ENCODE results near the gene CCDC138.

DNA sequence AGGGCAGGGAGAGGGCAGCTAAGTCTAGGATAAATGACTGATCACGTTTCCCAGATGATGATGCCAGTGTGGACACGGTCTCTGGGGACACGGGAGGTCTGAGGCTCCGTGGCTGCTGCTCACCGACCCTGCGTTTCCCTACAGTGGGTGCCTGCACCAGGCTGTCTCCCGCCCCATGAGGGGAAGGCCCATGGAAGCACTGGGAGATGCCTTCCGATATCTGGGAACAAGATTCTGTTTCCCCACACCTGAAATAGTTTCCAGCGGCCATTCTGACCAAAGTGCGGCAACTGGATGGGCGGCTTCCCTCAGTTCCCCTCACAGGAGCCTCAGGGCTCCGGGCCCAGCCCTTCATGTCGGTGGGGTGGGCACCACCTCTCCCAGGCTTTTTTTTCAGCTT, 119.3 kb downstream of the CCDC138 start:
- TF ChIP-seq, protein P1, sequence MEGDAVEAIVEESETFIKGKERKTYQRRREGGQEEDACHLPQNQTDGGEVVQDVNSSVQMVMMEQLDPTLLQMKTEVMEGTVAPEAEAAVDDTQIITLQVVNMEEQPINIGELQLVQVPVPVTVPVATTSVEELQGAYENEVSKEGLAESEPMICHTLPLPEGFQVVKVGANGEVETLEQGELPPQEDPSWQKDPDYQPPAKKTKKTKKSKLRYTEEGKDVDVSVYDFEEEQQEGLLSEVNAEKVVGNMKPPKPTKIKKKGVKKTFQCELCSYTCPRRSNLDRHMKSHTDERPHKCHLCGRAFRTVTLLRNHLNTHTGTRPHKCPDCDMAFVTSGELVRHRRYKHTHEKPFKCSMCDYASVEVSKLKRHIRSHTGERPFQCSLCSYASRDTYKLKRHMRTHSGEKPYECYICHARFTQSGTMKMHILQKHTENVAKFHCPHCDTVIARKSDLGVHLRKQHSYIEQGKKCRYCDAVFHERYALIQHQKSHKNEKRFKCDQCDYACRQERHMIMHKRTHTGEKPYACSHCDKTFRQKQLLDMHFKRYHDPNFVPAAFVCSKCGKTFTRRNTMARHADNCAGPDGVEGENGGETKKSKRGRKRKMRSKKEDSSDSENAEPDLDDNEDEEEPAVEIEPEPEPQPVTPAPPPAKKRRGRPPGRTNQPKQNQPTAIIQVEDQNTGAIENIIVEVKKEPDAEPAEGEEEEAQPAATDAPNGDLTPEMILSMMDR (conservative IDR thresholded peaks at IDR 0.05; ENCODE audit: low read depth, low read length), result no peak
- TF ChIP-seq EZH2phosphoT487 (IDR thresholded peaks at IDR 0.05; ENCODE audit: borderline replicate concordance, low read length), result no peak
